Activated B cell treated with CpG ODN at 0.5 μM for 24 hours (primary cell): ENCODE results near the gene JARID2. TPM values are rescaled to one million over a fixed set of nuclear protein-coding genes. Genes with fewer than 3 reads are reported as not detected.
A peak's percentile ranks its signal among the peaks of the same experiment; 100 is the strongest.

ENCODE experiments used
- ATAC-seq: fragments of 200-7000 bp; cut with Tn5 transposase; one replicate; pipeline ENCODE4 v1.10.0; 2021; ENCODE audit warnings: low read depth, mild to moderate bottlenecking, moderate library complexity
- CTCF ChIA-PET: fragments of 350-600 bp; sonication (Branson Sonifier 250); formaldehyde crosslinking; loops from one replicate; lab custom pipeline; 2021; ENCODE audit warnings: antibody characterized with exemption; lab: Charles Lee
- POLR2A ChIA-PET: fragments of 350-600 bp; sonication (Branson Sonifier 250); formaldehyde crosslinking; loops from one replicate; lab custom pipeline; 2021; ENCODE audit warnings: antibody characterized with exemption; lab: Charles Lee
- DNase-seq: peaks from one replicate; pipeline ENCODE4 v3.0.0; 2022
- H3K27ac Mint-ChIP-seq: one replicate; pipeline ENCODE4 v1.8.0; 2020; ENCODE audit warnings: mixed read lengths
- H3K27me3 Mint-ChIP-seq: one replicate; pipeline ENCODE4 v1.8.0; 2021; ENCODE audit warnings: mixed read lengths
- H3K36me3 Mint-ChIP-seq: one replicate; pipeline ENCODE4 v1.8.0; 2021; ENCODE audit warnings: low read depth, mixed read lengths
- H3K4me1 Mint-ChIP-seq: one replicate; pipeline ENCODE4 v1.8.0; 2021; ENCODE audit warnings: mixed read lengths
- H3K4me3 Mint-ChIP-seq: one replicate; pipeline ENCODE4 v1.8.0; 2020; ENCODE audit warnings: mild to moderate bottlenecking, mixed read lengths
- H3K9me3 Mint-ChIP-seq: one replicate; pipeline ENCODE4 v1.8.0; 2020; ENCODE audit warnings: mixed read lengths
- intact Hi-C: fragments of 100-400 bp; cut with micrococcal nuclease; formaldehyde crosslinking; loops from one replicate; pipeline ENCODE4 v1.15.1; 2024
- total RNA-seq: library from RNA; stranded (reverse); gene quantifications from 2 replicates; pipeline ENCODE4 v1.2.3, GENCODE V29; 2022
- TF ChIP-seq, protein P1 (sequence below): fragments of 200-600 bp; IDR thresholded peaks from one replicate; pipeline ENCODE4 v1.8.0; 2022; ENCODE audit warnings: antibody characterized with exemption, mild to moderate bottlenecking

The JARID2 gene
- total RNA-seq, 1 donor from 2014 or later, result 28.5 TPM

DNA sequence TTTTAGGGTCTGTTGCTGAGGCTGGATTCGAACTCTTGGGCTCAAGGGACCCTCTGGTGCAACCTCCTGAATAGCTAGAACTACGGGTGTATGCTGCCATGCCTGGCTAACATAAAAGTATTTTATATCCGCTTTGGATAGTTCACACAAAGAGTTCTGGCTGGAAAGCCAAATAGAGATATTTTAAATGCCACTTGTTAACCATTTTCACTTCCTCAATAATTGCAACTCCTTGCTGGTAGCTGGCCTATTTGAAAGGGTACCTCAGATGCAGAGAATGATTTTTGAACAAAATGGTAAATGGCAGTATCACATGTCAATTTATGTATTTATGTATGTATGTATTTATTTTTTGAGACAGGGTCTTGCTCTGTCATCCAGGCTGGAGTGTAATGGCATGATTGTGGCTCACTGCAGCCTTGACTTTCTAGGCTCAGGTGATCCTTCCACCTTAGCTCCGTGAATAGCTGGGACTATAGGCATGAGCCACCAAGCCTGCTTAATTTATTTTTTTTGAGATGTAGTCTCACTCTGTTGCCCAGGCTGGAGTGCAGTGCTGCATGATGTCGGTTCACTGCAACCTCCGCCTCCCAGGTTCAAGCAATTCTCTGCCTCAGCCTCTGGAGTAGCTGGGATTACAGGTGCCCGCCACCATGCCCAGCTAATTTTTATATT is 12.9 kb upstream of the JARID2 start:
- intact Hi-C loops, result no loop called here
- H3K4me3 Mint-ChIP-seq, result no peak overlapping the region
- CTCF ChIA-PET, result interaction anchor here (0.9 kb wide), 1 partner anchor 212 kb away, joined by 3 read pairs; no protein-coding TSS in a partner anchor

GRCh38 chr6:15234068-15234758 is 11.7 kb upstream of the JARID2 start:
- H3K4me3 Mint-ChIP-seq, result no peak overlapping the region
- CTCF ChIA-PET, result no interaction called here
- intact Hi-C loops, result no loop called here

More for the DNA sequence above, 12.9 kb upstream of the JARID2 start:
- DNase-seq, result no peak
- TF ChIP-seq, protein P1, sequence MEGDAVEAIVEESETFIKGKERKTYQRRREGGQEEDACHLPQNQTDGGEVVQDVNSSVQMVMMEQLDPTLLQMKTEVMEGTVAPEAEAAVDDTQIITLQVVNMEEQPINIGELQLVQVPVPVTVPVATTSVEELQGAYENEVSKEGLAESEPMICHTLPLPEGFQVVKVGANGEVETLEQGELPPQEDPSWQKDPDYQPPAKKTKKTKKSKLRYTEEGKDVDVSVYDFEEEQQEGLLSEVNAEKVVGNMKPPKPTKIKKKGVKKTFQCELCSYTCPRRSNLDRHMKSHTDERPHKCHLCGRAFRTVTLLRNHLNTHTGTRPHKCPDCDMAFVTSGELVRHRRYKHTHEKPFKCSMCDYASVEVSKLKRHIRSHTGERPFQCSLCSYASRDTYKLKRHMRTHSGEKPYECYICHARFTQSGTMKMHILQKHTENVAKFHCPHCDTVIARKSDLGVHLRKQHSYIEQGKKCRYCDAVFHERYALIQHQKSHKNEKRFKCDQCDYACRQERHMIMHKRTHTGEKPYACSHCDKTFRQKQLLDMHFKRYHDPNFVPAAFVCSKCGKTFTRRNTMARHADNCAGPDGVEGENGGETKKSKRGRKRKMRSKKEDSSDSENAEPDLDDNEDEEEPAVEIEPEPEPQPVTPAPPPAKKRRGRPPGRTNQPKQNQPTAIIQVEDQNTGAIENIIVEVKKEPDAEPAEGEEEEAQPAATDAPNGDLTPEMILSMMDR, result no peak
- H3K9me3 Mint-ChIP-seq, result no peaks in the 10 kb centered on the region
- H3K27me3 Mint-ChIP-seq, result no peaks in the 10 kb centered on the region
- POLR2A ChIA-PET, result interaction anchor here (0.5 to 1.4 kb wide), 3 partner anchors 12 to 323 kb away, joined by 3 to 5 read pairs (median 3); no protein-coding TSS in a partner anchor
- H3K36me3 Mint-ChIP-seq, result no peaks in the 10 kb centered on the region
- peak; percentile 72 for ATAC-seq
- H3K4me1 Mint-ChIP-seq, result peaks cover 22% of the 10 kb centered on the region
- H3K27ac Mint-ChIP-seq, result peak overlapping the region; percentile 66

DNA sequence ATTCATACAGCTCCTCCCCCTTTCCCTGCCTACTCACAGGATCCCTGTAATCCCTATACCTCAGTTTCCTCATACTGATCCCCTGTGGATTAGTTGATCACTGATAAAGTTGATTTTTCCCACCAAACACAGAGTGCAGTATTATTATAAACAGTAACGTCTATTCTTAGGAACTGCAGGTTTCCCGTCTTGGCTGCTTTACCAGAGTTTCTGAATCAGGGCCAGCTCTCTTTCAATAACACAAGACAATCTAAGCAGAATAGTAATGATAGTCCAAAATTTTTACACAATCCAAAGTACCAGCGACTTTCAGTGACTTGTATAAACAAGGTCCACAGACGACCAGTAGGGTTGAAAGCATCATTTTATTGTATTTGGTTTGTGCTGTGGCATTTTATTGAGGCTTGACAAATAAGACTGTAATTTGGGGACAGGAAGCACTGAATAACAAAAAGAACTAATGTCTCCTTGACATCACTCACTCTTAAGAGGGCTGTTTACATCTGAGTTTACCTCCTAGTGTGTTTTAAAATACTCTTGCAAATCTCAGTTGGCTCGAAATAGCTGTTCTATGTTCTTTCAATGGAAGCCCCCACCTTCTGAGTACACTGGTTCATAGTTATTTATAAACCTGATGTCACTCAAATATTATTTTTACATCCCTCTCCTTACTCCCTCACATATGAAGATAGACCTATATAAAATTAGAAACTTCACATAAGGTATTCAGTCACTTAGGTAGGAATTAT is 6.1 kb upstream of the JARID2 start:
- H3K36me3 Mint-ChIP-seq, result no peaks in the 10 kb centered on the region
- TF ChIP-seq, protein P1, result no peak
- no peak overlapping the region for H3K27ac Mint-ChIP-seq
- no peaks in the 10 kb centered on the region for H3K27me3 Mint-ChIP-seq
- H3K4me3 Mint-ChIP-seq, result no peak overlapping the region
- intact Hi-C loops, result loop anchor here (10.0 kb wide), 3 partner anchors 605 to 1335 kb away; no protein-coding TSS in a partner anchor
- ChIA-PET CTCF (no interaction called here), POLR2A (no interaction called here)
- no peaks in the 10 kb centered on the region for H3K9me3 Mint-ChIP-seq
- ATAC-seq (no peak), DNase-seq (no peak)
- H3K4me1 Mint-ChIP-seq, result peaks cover 7% of the 10 kb centered on the region

More at GRCh38 chr6:15234068-15234758, 11.7 kb upstream of the JARID2 start:
- no peaks in the 10 kb centered on the region for H3K36me3 Mint-ChIP-seq
- peaks cover 22% of the 10 kb centered on the region for H3K4me1 Mint-ChIP-seq
- peak; percentile 49 for ATAC-seq
- DNase-seq, result no peak
- H3K9me3 Mint-ChIP-seq, result no peaks in the 10 kb centered on the region
- POLR2A ChIA-PET, result interaction anchor here (0.5 to 1.5 kb wide), 8 partner anchors 11 to 1310 kb away, joined by 3 to 8 read pairs (median 4); partner anchors contain the start of genes JARID2 and RNF182
- no peaks in the 10 kb centered on the region for H3K27me3 Mint-ChIP-seq
- H3K27ac Mint-ChIP-seq, result peak overlapping the region; percentile 19
- TF ChIP-seq, protein P1, result no peak

DNA sequence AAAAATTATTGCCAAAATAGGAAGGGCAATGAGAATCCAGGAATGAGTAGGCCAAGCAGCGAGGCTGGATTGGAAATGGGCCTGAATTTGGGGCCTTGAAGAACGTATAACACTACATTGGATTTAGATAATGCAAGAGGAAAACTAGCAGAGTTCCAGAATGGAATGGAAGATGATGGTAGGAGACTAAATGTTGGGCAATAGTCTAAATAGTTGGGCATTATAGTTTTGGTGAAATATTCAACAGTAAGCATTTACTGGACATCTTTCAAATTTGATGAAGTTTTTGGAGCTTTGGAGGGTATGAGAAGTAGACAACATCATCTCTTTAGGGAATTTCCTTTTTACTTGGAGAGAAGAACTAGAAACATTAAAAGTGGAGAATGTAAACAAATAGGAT is 3.4 kb upstream of the JARID2 start:
- intact Hi-C loops, result loop anchor here (10.0 kb wide), 3 partner anchors 608 to 1338 kb away; no protein-coding TSS in a partner anchor
- TF ChIP-seq, protein P1, result no peak
- H3K27ac Mint-ChIP-seq, result no peak overlapping the region
- DNase-seq (no peak), ATAC-seq (no peak)
- no peaks in the 10 kb centered on the region for H3K27me3 Mint-ChIP-seq
- peaks cover 14% of the 10 kb centered on the region for H3K4me1 Mint-ChIP-seq
- ChIA-PET CTCF (interaction anchor here (0.6 to 1.8 kb wide), 2 partner anchors 481 to 1334 kb away, joined by 4 read pairs; no protein-coding TSS in a partner anchor), POLR2A (interaction anchor here (0.6 kb wide), 2 partner anchors 177 to 1038 kb away, joined by 3 to 4 read pairs; no protein-coding TSS in a partner anchor)
- peaks cover 16% of the 10 kb centered on the region for H3K36me3 Mint-ChIP-seq
- H3K9me3 Mint-ChIP-seq, result no peaks in the 10 kb centered on the region
- no peak overlapping the region for H3K4me3 Mint-ChIP-seq
